ENCODE measurements around the gene DPYSL4. TPM values are rescaled to one million over a fixed set of nuclear protein-coding genes. Genes with fewer than 3 reads are reported as not detected.

The DPYSL4 gene
- total and polyA plus RNA-seq, 2 of the 4 experiments (the other 2 are of a cell fraction) = 8.1 to 30.5 TPM

GRCh38 chr10:132175408-132175807, 11.3 kb upstream of the DPYSL4 start:
- H3K14ac ChIP-seq (replicated peaks; ENCODE audit: low read depth, low read length) = no peak overlapping the region
- H3K27ac ChIP-seq (ENCODE audit: insufficient read depth, low read length) = no peak overlapping the region
- ChIA-PET POLR2A (ENCODE audit: unreplicated experiment) (no interaction called here), CTCF (no interaction called here)
- no peak overlapping the region for H3K4me3 ChIP-seq (ENCODE audit: insufficient read depth, low read depth, low read length)
- WGBS, 2 experiments (ENCODE audit: extremely low coverage in 2 of 2, insufficient read length in 1 of 2) = 10% methylated on average over 2 of the region's 6 CpGs; no CpG with 5 or more reads in 1 of the 2 experiments
- H3K4me1 ChIP-seq (ENCODE audit: control insufficient read depth, insufficient read depth, low read length) = no peaks in the 10 kb centered on the region
- no peak overlapping the region for H3K4ac ChIP-seq (ENCODE audit: low read depth, low read length)
- no peak overlapping the region for H4K91ac ChIP-seq (ENCODE audit: insufficient read depth, low read depth, low read length)
- no peak overlapping the region for H2BK5ac ChIP-seq (ENCODE audit: low read depth, low read length, poor library complexity, severe bottlenecking)
- H2BK15ac ChIP-seq (ENCODE audit: low read depth, low read length) = no peak overlapping the region
- DNase-seq (no peak), ATAC-seq (ENCODE audit: low read depth) (no peak)
- H3K9ac ChIP-seq (ENCODE audit: low read depth, low read length) = no peak overlapping the region
- no peak overlapping the region for H3K18ac ChIP-seq (ENCODE audit: low read depth, low read length)
- no peaks in the 10 kb centered on the region for H3K9me1 ChIP-seq (ENCODE audit: insufficient read depth, low read length)
- peaks cover 34% of the 10 kb centered on the region for H3K27me3 ChIP-seq (ENCODE audit: control insufficient read depth, insufficient read depth, low read length)
- no peak overlapping the region for H2AK9ac ChIP-seq (replicated peaks; ENCODE audit: low read depth, low read length, poor library complexity)
- H4K20me1 ChIP-seq (ENCODE audit: insufficient read depth, low read length) = no peaks in the 10 kb centered on the region; the same call in 1 of the 2 replicates
- H2AK5ac ChIP-seq (ENCODE audit: low read depth, low read length) = no peak overlapping the region
- no peak overlapping the region for H4K8ac ChIP-seq (ENCODE audit: low read depth in 2 of 2, low read length in 2 of 2)
- no peak overlapping the region for H3K4me2 ChIP-seq (ENCODE audit: low read depth, low read length)
- TF ChIP-seq SMC3 (IDR thresholded peaks at IDR 0.05; ENCODE audit: low read depth, low read length) = no peak
- no peak for TF ChIP-seq FOS (IDR thresholded peaks at IDR 0.05; ENCODE audit: low read depth, low read length)
- no peak for TF ChIP-seq CHD1 (IDR thresholded peaks at IDR 0.05; ENCODE audit: low read depth, low read length)
- no peak for TF ChIP-seq MAZ (IDR thresholded peaks at IDR 0.05; ENCODE audit: borderline replicate concordance, low read depth, low read length)
- no peak overlapping the region for H3K23ac ChIP-seq (ENCODE audit: low read depth, low read length)
- no peaks in the 10 kb centered on the region; the same call in 1 of the 2 replicates for H3K9me3 ChIP-seq (ENCODE audit: control insufficient read depth, insufficient read depth, low read length)
- H4K5ac ChIP-seq (ENCODE audit: low read depth, low read length) = no peak overlapping the region
- dilution Hi-C loops (cut with HindIII; ENCODE audit: low sequenced_read_pairs, unreplicated experiment) (no loop called here), in situ Hi-C loops (cut with MboI; ENCODE audit: low sequenced_read_pairs) (no loop called here), intact Hi-C loops (cut with micrococcal nuclease) (no loop called here)
- no peak overlapping the region for H3K56ac ChIP-seq (ENCODE audit: extremely low read depth, insufficient read depth, low read length)
- H2AFZ ChIP-seq (replicated peaks; ENCODE audit: low read length, poor library complexity) = no peak overlapping the region
- H2BK20ac ChIP-seq (ENCODE audit: low read depth, low read length) = no peak overlapping the region
- no TSS peak for BruUV-seq (replicated peaks)
- H3K79me1 ChIP-seq (ENCODE audit: low read depth in 1 of 2, low read length in 2 of 2) = no peaks in the 10 kb centered on the region
- H2BK120ac ChIP-seq (ENCODE audit: low read depth, low read length) = no peak overlapping the region
- H3K36me3 ChIP-seq (ENCODE audit: control insufficient read depth, insufficient read depth, low read length) = no peaks in the 10 kb centered on the region

All from IMR-90 (cell line).